DND-41 (cell line): ENCODE measurements around the gene HYDIN.

Source experiments
- ATAC-seq: fragments of 200-7000 bp; cut with Tn5 transposase; 3 replicates; pipeline ENCODE4 v1.9.1; 2021; ENCODE audit warnings: low read depth; ENCODE audit not compliant: insufficient read depth
- DNase-seq: peaks from one replicate; pipeline ENCODE4 v3.0.0-alpha.2; 2020
- H2AFZ ChIP-seq: 2 replicates; pipeline ENCODE4 v1.6.0; 2012; ENCODE audit warnings: low read depth, low read length
- H3K27ac ChIP-seq: 2 replicates; pipeline ENCODE4 v1.5.1; 2012; ENCODE audit warnings: low read length, inconsistent platforms
- H3K27me3 ChIP-seq: fragments of 200-600 bp; sonication (generic); 2 replicates; pipeline ENCODE4 v1.6.0; 2012; ENCODE audit warnings: low read length, mild to moderate bottlenecking, inconsistent platforms; ENCODE audit not compliant: insufficient read depth, poor library complexity
- H3K36me3 ChIP-seq: 2 replicates; pipeline ENCODE4 v1.5.1; 2012; ENCODE audit warnings: low read length, inconsistent platforms; ENCODE audit not compliant: insufficient read depth
- H3K4me1 ChIP-seq: 2 replicates; pipeline ENCODE4 v1.5.1; 2012; ENCODE audit warnings: mild to moderate bottlenecking, low read length; ENCODE audit not compliant: insufficient read depth
- H3K4me2 ChIP-seq: 2 replicates; pipeline ENCODE4 v1.6.0; 2012; ENCODE audit warnings: mild to moderate bottlenecking, moderate library complexity, low read length, inconsistent platforms; ENCODE audit not compliant: insufficient read depth
- H3K4me3 ChIP-seq, 2 experiments: fragments of 200-600 bp in 1 of 2; shearing (Covaris generic) in 1 of 2; 2 replicates each; pipeline ENCODE4 v1.5.1; 2012 to 2016; ENCODE audit warnings: inconsistent platforms in 2 of 2, low read length in 2 of 2, mild to moderate bottlenecking in 2 of 2, low read depth in 1 of 2, moderate library complexity in 1 of 2
- H3K79me2 ChIP-seq: 2 replicates; pipeline ENCODE4 v1.6.0; 2012; ENCODE audit warnings: low read length, inconsistent platforms; ENCODE audit not compliant: insufficient read depth
- H3K9ac ChIP-seq: 2 replicates; pipeline ENCODE4 v1.6.0; 2012; ENCODE audit warnings: low read depth, mild to moderate bottlenecking, inconsistent platforms, low read length, moderate library complexity
- H3K9me3 ChIP-seq: 2 replicates; pipeline ENCODE4 v1.5.1; 2012; ENCODE audit warnings: low read length, moderate library complexity, mild to moderate bottlenecking, inconsistent platforms; ENCODE audit not compliant: insufficient read depth, severe bottlenecking
- H4K20me1 ChIP-seq: 2 replicates; pipeline ENCODE4 v1.6.0; 2012; ENCODE audit warnings: low read length; ENCODE audit not compliant: insufficient read depth
- CTCF ChIP-seq: IDR thresholded peaks from 2 replicates; pipeline ENCODE4 v1.5.1; 2012; ENCODE audit warnings: borderline replicate concordance, low read length, moderate library complexity, mild to moderate bottlenecking; ENCODE audit not compliant: poor library complexity, severe bottlenecking; ENCODE audit errors: extremely low read depth
- EZH2 ChIP-seq: IDR thresholded peaks from 3 replicates; pipeline ENCODE4 v1.6.1; 2012; ENCODE audit warnings: borderline replicate concordance, low read depth, mild to moderate bottlenecking, moderate library complexity, low read length, inconsistent platforms; ENCODE audit not compliant: severe bottlenecking

Gene HYDIN

GRCh38 chr16:71203631-71204030 lies 26.9 kb downstream of the HYDIN start:
- no peak for TF ChIP-seq EZH2
- no peak for TF ChIP-seq CTCF
- H3K36me3 ChIP-seq, result no peaks in the 10 kb centered on the region
- no peak overlapping the region for H3K9ac ChIP-seq
- H2AFZ ChIP-seq, result no peak overlapping the region
- H3K79me2 ChIP-seq, result no peaks in the 10 kb centered on the region
- H4K20me1 ChIP-seq, result no peaks in the 10 kb centered on the region
- ATAC-seq (no peak), DNase-seq (no peak)
- peaks cover 12% of the 10 kb centered on the region for H3K9me3 ChIP-seq
- no peak overlapping the region for H3K4me2 ChIP-seq
- no peaks in the 10 kb centered on the region for H3K4me1 ChIP-seq
- no peak overlapping the region for H3K4me3 ChIP-seq
- no peak overlapping the region for H3K27ac ChIP-seq
- H3K27me3 ChIP-seq, result no peaks in the 10 kb centered on the region

- no peaks in the 10 kb centered on the region for H3K79me2 ChIP-seq
- TF ChIP-seq CTCF (no peak), EZH2 (no peak)
- no peak overlapping the region for H3K9ac ChIP-seq
- peaks cover 7% of the 10 kb centered on the region for H3K9me3 ChIP-seq
- DNase-seq (no peak), ATAC-seq (no peak)
- H2AFZ ChIP-seq, result no peak overlapping the region
- H3K4me2 ChIP-seq, result no peak overlapping the region
- no peak overlapping the region for H3K27ac ChIP-seq
- no peaks in the 10 kb centered on the region for H4K20me1 ChIP-seq
- H3K27me3 ChIP-seq, result no peaks in the 10 kb centered on the region
- no peaks in the 10 kb centered on the region for H3K36me3 ChIP-seq
- H3K4me1 ChIP-seq, result no peaks in the 10 kb centered on the region
- H3K4me3 ChIP-seq, result no peak overlapping the region
Observed at GRCh38 chr16:71201556-71201955, 29.0 kb downstream of the HYDIN start.

- TF ChIP-seq EZH2, result no peak
- no peak for TF ChIP-seq CTCF
- Histone ChIP-seq H3K4me3 (no peak overlapping the region), H3K9me3 (peaks cover 7% of the 10 kb centered on the region), H3K9ac (no peak overlapping the region), H3K4me1 (no peaks in the 10 kb centered on the region), H4K20me1 (no peaks in the 10 kb centered on the region), H3K36me3 (no peaks in the 10 kb centered on the region), H2AFZ (no peak overlapping the region), H3K27ac (no peak overlapping the region), H3K79me2 (no peaks in the 10 kb centered on the region), H3K27me3 (no peaks in the 10 kb centered on the region), H3K4me2 (no peak overlapping the region)
- DNase-seq (no peak), ATAC-seq (no peak)
Observed at GRCh38 chr16:71201054-71201453, 29.5 kb downstream of the HYDIN start.

GRCh38 chr16:71198408-71198807 lies 32.1 kb downstream of the HYDIN start:
- Histone ChIP-seq H4K20me1 (no peaks in the 10 kb centered on the region), H3K27ac (no peak overlapping the region), H3K9ac (no peak overlapping the region), H3K36me3 (no peaks in the 10 kb centered on the region), H3K4me1 (no peaks in the 10 kb centered on the region), H2AFZ (no peak overlapping the region), H3K79me2 (no peaks in the 10 kb centered on the region), H3K4me2 (no peak overlapping the region), H3K4me3 (no peak overlapping the region), H3K9me3 (peaks cover 7% of the 10 kb centered on the region), H3K27me3 (no peaks in the 10 kb centered on the region)
- DNase-seq (no peak), ATAC-seq (no peak)
- TF ChIP-seq CTCF, result no peak
- no peak for TF ChIP-seq EZH2
